HepG2 (cell line): ENCODE data around the gene ZNF345. TPM values are rescaled to one million over a fixed set of nuclear protein-coding genes. Genes with fewer than 3 reads are reported as not detected.

Experiments
- HOXA5 ChIP-seq: sonication (generic); formaldehyde crosslinking; IDR thresholded peaks from 2 replicates; pipeline ENCODE4 v1.4.0; 2020; ENCODE audit warnings: missing genetic modification reagents
- KMT2B ChIP-seq: IDR thresholded peaks from 2 replicates; pipeline ENCODE4 v1.6.1; 2016; ENCODE audit warnings: missing genetic modification reagents, missing compliant biosample characterization
- MEF2D ChIP-seq: sonication (generic); formaldehyde crosslinking; IDR thresholded peaks from 2 replicates; pipeline ENCODE4 v1.5.1; 2020; ENCODE audit warnings: mild to moderate bottlenecking, missing genetic modification reagents
- NCOA2 ChIP-seq: sonication (generic); formaldehyde crosslinking; IDR thresholded peaks from 2 replicates; pipeline ENCODE4 v1.8.0; 2022; ENCODE audit warnings: inconsistent platforms
- NR2F6 ChIP-seq, 2 experiments: IDR thresholded peaks; 2 replicates each; pipeline ENCODE4 v1.6.1; 2016; ENCODE audit warnings: antibody characterized with exemption in 1 of 2, mild to moderate bottlenecking in 1 of 2
- NRL ChIP-seq: sonication (generic); formaldehyde crosslinking; IDR thresholded peaks from 2 replicates; pipeline ENCODE4 v1.5.0; 2020; ENCODE audit warnings: missing genetic modification reagents, mild to moderate bottlenecking, moderate library complexity, borderline replicate concordance
- SAFB2 ChIP-seq: sonication (generic); formaldehyde crosslinking; IDR thresholded peaks from 2 replicates; pipeline ENCODE4 v1.5.1; 2020; ENCODE audit warnings: missing genetic modification reagents, low read depth, mild to moderate bottlenecking, borderline replicate concordance
- SKI ChIP-seq: fragments of 450-650 bp; IDR thresholded peaks from one replicate; pipeline ENCODE4 v1.6.1; 2018; ENCODE audit warnings: mild to moderate bottlenecking; ENCODE audit not compliant: partially characterized antibody
- SP2 ChIP-seq: sonication (generic); formaldehyde crosslinking; IDR thresholded peaks from 2 replicates; pipeline ENCODE4 v1.5.1; 2020; ENCODE audit warnings: mild to moderate bottlenecking, missing genetic modification reagents
- THAP11 ChIP-seq: IDR thresholded peaks from 2 replicates; pipeline ENCODE4 v1.6.1; 2016; ENCODE audit warnings: missing biosample characterization, missing genetic modification reagents
- ZNF558 ChIP-seq: sonication (generic); formaldehyde crosslinking; IDR thresholded peaks from 2 replicates; pipeline ENCODE4 v1.9.0; 2022; ENCODE audit warnings: mild to moderate bottlenecking, missing genetic modification reagents, borderline replicate concordance
- ZNF781 ChIP-seq: sonication (generic); formaldehyde crosslinking; IDR thresholded peaks from 2 replicates; pipeline ENCODE4 v1.5.1; 2020; ENCODE audit warnings: borderline replicate concordance, mild to moderate bottlenecking, missing genetic modification reagents; ENCODE audit errors: not compliant biosample characterization
- ZZZ3 ChIP-seq: sonication (generic); formaldehyde crosslinking; IDR thresholded peaks from 2 replicates; pipeline ENCODE4 v1.4.0; 2020; ENCODE audit warnings: missing genetic modification reagents, mild to moderate bottlenecking, borderline replicate concordance
- polyA plus RNA-seq, 8 experiments: library from polyadenylated mRNA; depleted of rRNA in 3 of 8; stranded (reverse) in 7 of 8; unstranded in 1 of 8; fragments of >200 nt; fragmentation: Illumina TruSeq in 4 of 8; extraction: Trizol in 4 of 8; gene quantifications; 2 replicates each; pipeline versions ENCODE4 v1.2.1 to v1.2.3, GENCODE V29; 2011 to 2016; ENCODE audit warnings: low read depth in 4 of 8, missing spikeins in 1 of 8, mixed read lengths in 1 of 8; ENCODE audit not compliant: insufficient read depth in 1 of 8
- total RNA-seq, 5 experiments: library from RNA; depleted of rRNA; stranded (reverse); fragments of >200 nt; fragmentation: Illumina TruSeq; extraction: Trizol; gene quantifications; 2 replicates each; pipeline ENCODE4 v1.2.3, GENCODE V29; 2016; ENCODE audit warnings: low read depth in 1 of 5
- TF ChIP-seq, protein P1 (sequence below): IDR thresholded peaks from 2 replicates; pipeline ENCODE4 v1.6.1; 2016; ENCODE audit warnings: missing biosample characterization, missing genetic modification reagents, low read depth
- TF ChIP-seq, protein P2 (sequence below): sonication (generic); formaldehyde crosslinking; IDR thresholded peaks from 2 replicates; pipeline ENCODE4 v1.8.1; 2023; ENCODE audit warnings: mild to moderate bottlenecking, moderate library complexity, missing genetic modification reagents
- TF ChIP-seq, protein P3 (sequence below): sonication (generic); formaldehyde crosslinking; IDR thresholded peaks from 2 replicates; pipeline ENCODE4 v1.5.0; 2020; ENCODE audit warnings: missing genetic modification reagents
- TF ChIP-seq, protein P4 (sequence below), 2 experiments: fragments of 450-650 bp in 1 of 2; sonication (generic) in 1 of 2; formaldehyde crosslinking; IDR thresholded peaks; 2 replicates each; pipeline versions ENCODE4 v1.5.0 to v1.8.0; 2020 to 2022; ENCODE audit warnings: mild to moderate bottlenecking in 1 of 2, missing genetic modification reagents in 1 of 2
- TF ChIP-seq, protein P5 (sequence below): sonication (generic); formaldehyde crosslinking; IDR thresholded peaks from 2 replicates; pipeline ENCODE4 v1.5.1; 2020; ENCODE audit warnings: missing genetic modification reagents, mild to moderate bottlenecking, borderline replicate concordance
- TF ChIP-seq, protein P6 (sequence below): sonication (generic); formaldehyde crosslinking; IDR thresholded peaks from 2 replicates; pipeline ENCODE4 v1.8.1; 2023; ENCODE audit warnings: mild to moderate bottlenecking, inconsistent platforms, moderate library complexity, missing genetic modification reagents, borderline replicate concordance

ZNF345 gene
- total and polyA plus RNA-seq, 2 of the 13 experiments (the other 11 are each of a cell fraction or from before 2014, with no cell fraction given): 2.6 to 2.9 TPM

DNA sequence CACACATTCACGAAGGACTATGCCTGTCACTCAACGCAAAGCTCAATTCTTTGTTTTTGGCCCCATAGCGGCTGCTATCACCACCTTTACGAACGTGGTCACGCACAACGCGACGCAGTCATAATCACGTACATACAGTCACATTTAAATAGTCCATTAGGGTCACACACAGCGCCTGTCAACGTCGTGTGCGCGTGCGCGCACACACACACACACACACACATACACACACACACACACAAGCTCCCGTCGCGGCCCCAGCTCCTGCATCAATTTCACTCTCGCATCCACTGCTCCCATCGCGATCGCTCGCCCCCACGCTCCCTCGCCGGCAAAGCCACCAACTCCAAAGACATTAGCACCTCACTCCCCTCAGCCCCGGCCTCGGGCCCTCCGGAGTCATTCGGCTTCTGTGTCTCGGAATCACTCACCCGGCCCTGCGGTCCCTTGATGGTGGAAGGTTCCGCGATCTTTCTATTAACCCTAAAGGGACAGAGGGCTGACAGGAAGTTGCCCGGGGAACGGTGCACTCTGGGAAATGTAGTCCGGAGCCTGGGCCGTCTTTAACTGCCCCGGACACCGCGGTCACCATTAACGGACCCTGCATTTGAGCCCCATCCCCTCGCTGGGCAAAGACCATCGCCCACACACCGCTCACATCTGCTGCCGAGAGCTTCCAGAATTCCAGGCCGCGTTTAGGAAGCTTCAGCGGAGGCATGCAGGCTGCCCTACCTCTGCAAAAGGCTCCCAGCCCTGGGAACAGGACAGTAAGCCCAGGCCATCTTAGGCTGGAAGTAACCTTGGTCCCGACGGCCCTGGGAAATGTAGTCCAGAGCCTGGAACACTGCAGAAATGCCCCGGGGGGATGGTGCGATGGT, 12.5 kb upstream of the ZNF345 start, which contains the start of gene ZNF790 (continued):
- TF ChIP-seq, protein P1, sequence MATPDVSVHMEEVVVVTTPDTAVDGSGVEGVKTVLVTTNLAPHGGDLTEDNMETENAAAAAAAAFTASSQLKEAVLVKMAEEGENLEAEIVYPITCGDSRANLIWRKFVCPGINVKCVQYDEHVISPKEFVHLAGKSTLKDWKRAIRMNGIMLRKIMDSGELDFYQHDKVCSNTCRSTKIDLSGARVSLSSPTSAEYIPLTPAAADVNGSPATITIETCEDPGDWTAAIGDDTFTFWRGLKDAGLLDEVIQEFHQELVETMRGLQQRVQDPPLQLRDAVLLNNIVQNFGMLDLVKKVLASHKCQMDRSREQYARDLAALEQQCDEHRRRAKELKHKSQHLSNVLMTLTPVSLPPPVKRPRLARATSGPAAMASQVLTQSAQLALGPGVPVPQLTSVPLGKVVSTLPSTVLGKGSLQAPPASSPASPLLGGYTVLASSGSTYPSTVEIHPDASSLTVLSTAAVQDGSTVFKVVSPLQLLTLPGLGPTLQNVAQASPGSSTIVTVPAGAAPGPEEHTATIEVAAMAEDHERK (CRISPR knock-in tag): peak; percentile 61; the same call in 1 of the 2 replicates
- TF ChIP-seq NRL (CRISPR knock-in tag): peak; percentile 84; the same call in 1 of the 2 replicates
- TF ChIP-seq THAP11 (CRISPR knock-in tag): peak; percentile 98
- TF ChIP-seq, protein P2, sequence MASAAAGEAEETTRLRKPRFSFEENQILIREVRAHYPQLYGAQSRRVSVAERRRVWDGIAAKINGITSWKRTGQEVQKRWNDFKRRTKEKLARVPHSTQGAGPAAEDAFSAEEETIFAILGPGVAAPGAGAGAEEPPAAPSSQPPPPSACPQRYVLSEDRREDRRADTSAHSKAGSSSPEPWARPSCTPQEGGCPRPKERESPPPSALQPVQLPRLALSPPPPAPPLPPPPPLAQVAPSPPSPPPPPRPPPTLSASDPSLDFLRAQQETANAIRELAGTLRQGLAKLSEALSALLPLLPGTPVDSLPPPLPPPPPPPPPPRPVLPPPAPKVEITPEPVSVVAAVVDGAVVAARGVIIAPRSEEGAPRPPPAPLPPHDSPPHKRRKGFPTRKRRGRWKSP (CRISPR knock-in tag): peak; percentile 56
- peak; percentile 76 for TF ChIP-seq KMT2B (CRISPR knock-in tag)
- TF ChIP-seq MEF2D: no peak
- peak; percentile 54; the same call in 1 of the 2 replicates for TF ChIP-seq ZNF558 (CRISPR knock-in tag)
- TF ChIP-seq, protein P3, sequence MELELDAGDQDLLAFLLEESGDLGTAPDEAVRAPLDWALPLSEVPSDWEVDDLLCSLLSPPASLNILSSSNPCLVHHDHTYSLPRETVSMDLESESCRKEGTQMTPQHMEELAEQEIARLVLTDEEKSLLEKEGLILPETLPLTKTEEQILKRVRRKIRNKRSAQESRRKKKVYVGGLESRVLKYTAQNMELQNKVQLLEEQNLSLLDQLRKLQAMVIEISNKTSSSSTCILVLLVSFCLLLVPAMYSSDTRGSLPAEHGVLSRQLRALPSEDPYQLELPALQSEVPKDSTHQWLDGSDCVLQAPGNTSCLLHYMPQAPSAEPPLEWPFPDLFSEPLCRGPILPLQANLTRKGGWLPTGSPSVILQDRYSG (CRISPR knock-in tag): peak; percentile 73; the same call in 1 of the 2 replicates
- peak; percentile 30; the same call in 1 of the 2 replicates for TF ChIP-seq NR2F6 (IDR thresholded peaks at IDR 0.05)
- TF ChIP-seq NR2F6 (CRISPR knock-in tag; IDR thresholded peaks at IDR 0.05): no peak
- TF ChIP-seq SAFB2 (CRISPR knock-in tag): peak; percentile 42; the same call in 1 of the 2 replicates
- TF ChIP-seq ZZZ3 (CRISPR knock-in tag): peak; percentile 76; the same call in 1 of the 2 replicates
- no peak for TF ChIP-seq SP2 (CRISPR knock-in tag)
- TF ChIP-seq ZNF781 (CRISPR knock-in tag): peak; percentile 58
- no peak for TF ChIP-seq SKI
- TF ChIP-seq, protein P4, sequence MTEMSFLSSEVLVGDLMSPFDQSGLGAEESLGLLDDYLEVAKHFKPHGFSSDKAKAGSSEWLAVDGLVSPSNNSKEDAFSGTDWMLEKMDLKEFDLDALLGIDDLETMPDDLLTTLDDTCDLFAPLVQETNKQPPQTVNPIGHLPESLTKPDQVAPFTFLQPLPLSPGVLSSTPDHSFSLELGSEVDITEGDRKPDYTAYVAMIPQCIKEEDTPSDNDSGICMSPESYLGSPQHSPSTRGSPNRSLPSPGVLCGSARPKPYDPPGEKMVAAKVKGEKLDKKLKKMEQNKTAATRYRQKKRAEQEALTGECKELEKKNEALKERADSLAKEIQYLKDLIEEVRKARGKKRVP (CRISPR knock-in tag; IDR thresholded peaks at IDR 0.05): 0 out of 4 replicates have a peak, but pooled peaks of 1 of the 2 experiments have one; percentile 5
- peak; percentile 87 for TF ChIP-seq HOXA5 (CRISPR knock-in tag)
- TF ChIP-seq, protein P5, sequence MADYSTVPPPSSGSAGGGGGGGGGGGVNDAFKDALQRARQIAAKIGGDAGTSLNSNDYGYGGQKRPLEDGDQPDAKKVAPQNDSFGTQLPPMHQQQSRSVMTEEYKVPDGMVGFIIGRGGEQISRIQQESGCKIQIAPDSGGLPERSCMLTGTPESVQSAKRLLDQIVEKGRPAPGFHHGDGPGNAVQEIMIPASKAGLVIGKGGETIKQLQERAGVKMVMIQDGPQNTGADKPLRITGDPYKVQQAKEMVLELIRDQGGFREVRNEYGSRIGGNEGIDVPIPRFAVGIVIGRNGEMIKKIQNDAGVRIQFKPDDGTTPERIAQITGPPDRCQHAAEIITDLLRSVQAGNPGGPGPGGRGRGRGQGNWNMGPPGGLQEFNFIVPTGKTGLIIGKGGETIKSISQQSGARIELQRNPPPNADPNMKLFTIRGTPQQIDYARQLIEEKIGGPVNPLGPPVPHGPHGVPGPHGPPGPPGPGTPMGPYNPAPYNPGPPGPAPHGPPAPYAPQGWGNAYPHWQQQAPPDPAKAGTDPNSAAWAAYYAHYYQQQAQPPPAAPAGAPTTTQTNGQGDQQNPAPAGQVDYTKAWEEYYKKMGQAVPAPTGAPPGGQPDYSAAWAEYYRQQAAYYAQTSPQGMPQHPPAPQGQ (CRISPR knock-in tag): no peak
- TF ChIP-seq, protein P6, sequence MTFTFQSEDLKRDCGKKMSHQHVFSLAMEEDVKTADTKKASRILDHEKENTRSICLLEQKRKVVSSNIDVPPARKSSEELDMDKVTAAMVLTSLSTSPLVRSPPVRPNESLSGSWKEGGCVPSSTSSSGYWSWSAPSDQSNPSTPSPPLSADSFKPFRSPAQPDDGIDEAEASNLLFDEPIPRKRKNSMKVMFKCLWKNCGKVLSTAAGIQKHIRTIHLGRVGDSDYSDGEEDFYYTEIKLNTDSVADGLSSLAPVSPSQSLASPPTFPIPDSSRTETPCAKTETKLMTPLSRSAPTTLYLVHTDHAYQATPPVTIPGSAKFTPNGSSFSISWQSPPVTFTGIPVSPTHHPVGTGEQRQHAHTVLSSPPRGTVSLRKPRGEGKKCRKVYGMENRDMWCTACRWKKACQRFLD: 0 out of 2 replicates have a peak, but pooled peaks have one; percentile 38
- peak; percentile 41; the same call in 1 of the 2 replicates for TF ChIP-seq NCOA2 (CRISPR knock-in tag)
